HG03342 (cell line): Measurements from ENCODE around the gene PALM2AKAP2.
"Not testable (repeated sequence)": the region's sequence is repeated elsewhere in the genome, so short reads cannot be mapped to it uniquely, and the experiment has no call there.

Experiments used
- ATAC-seq: cut with Tn5 transposase; IDR thresholded peaks from one replicate; pipeline ENCODE4 v1.9.1; 2021; ENCODE audit warnings: mild to moderate bottlenecking, moderate library complexity; ENCODE audit not compliant: unreplicated experiment

PALM2AKAP2 gene

GRCh38 chr9:109802491-109802890 lies 22.5 kb downstream of the PALM2AKAP2 start:
- no peak for ATAC-seq

- no peak for ATAC-seq
Measured at GRCh38 chr9:109805050-109805449, 25.1 kb downstream of the PALM2AKAP2 start.

GRCh38 chr9:109806506-109807115 lies 26.6 kb downstream of the PALM2AKAP2 start:
- no peak for ATAC-seq

GRCh38 chr9:109811876-109812275 lies 31.9 kb downstream of the PALM2AKAP2 start:
- no peak for ATAC-seq

GRCh38 chr9:109812331-109812730 lies 32.3 kb downstream of the PALM2AKAP2 start:
- no peak for ATAC-seq

GRCh38 chr9:109812818-109813281 lies 32.9 kb downstream of the PALM2AKAP2 start:
- ATAC-seq, result no peak

GRCh38 chr9:109813303-109813702 lies 33.3 kb downstream of the PALM2AKAP2 start:
- no peak for ATAC-seq

GRCh38 chr9:109813829-109814228 lies 33.8 kb downstream of the PALM2AKAP2 start:
- ATAC-seq, result no peak

GRCh38 chr9:109815366-109815947 lies 35.5 kb downstream of the PALM2AKAP2 start:
- ATAC-seq, result no peak

- no peak for ATAC-seq
Measured at GRCh38 chr9:109816490-109816889, 36.5 kb downstream of the PALM2AKAP2 start.

- no peak for ATAC-seq
Measured at GRCh38 chr9:109817146-109817845, 37.3 kb downstream of the PALM2AKAP2 start.

GRCh38 chr9:109817846-109818472 lies 38.0 kb downstream of the PALM2AKAP2 start:
- peak; percentile 89 for ATAC-seq

- no peak for ATAC-seq
Measured at GRCh38 chr9:109821711-109822110, 41.7 kb downstream of the PALM2AKAP2 start.

GRCh38 chr9:109825383-109825782 lies 45.4 kb downstream of the PALM2AKAP2 start:
- not testable (repeated sequence) for ATAC-seq

GRCh38 chr9:109826559-109826958 lies 46.6 kb downstream of the PALM2AKAP2 start:
- no peak for ATAC-seq

GRCh38 chr9:109828254-109828653 lies 48.3 kb downstream of the PALM2AKAP2 start:
- ATAC-seq, result no peak
